CD4-positive, alpha-beta T cell treated with Interleukin-1 beta for 1 hour (primary cell): ENCODE results near the gene DUS1L.

Source experiments
- DNase-seq, 2 donors: peaks; one replicate each; pipeline ENCODE4 v3.0.0-alpha.2; 2020 to 2022

DUS1L gene

GRCh38 chr17:82087961-82088837, 22.6 kb upstream of the DUS1L start:
- DNase-seq, result no peak

- DNase-seq, result no peak
Measured at GRCh38 chr17:82086941-82087906, 21.6 kb upstream of the DUS1L start.

GRCh38 chr17:82085931-82086764, 20.5 kb upstream of the DUS1L start:
- DNase-seq, result no peak

GRCh38 chr17:82085031-82085861, 19.6 kb upstream of the DUS1L start:
- no peak for DNase-seq

- DNase-seq, result no peak
Measured at GRCh38 chr17:82084373-82085030, 18.9 kb upstream of the DUS1L start.

- no peak for DNase-seq
Measured at GRCh38 chr17:82083533-82084359, 18.1 kb upstream of the DUS1L start.

GRCh38 chr17:82083009-82083408, 17.4 kb upstream of the DUS1L start:
- DNase-seq, result no peak

- no peak for DNase-seq
Measured at GRCh38 chr17:82082456-82082855, 16.9 kb upstream of the DUS1L start.

GRCh38 chr17:82081966-82082365, 16.4 kb upstream of the DUS1L start:
- no peak for DNase-seq

- DNase-seq, result no peak
Measured at GRCh38 chr17:82081546-82081945, 15.9 kb upstream of the DUS1L start.

- DNase-seq, result no peak
Measured at GRCh38 chr17:82080789-82081464, 15.3 kb upstream of the DUS1L start.

- no peak for DNase-seq
Measured at GRCh38 chr17:82080048-82080788, 14.6 kb upstream of the DUS1L start.

- DNase-seq, result no peak
Measured at GRCh38 chr17:82079001-82079677, 13.5 kb upstream of the DUS1L start.

- no peak for DNase-seq
Measured at GRCh38 chr17:82078433-82078832, 12.8 kb upstream of the DUS1L start.

- no peak for DNase-seq
Measured at GRCh38 chr17:82077617-82078358, 12.2 kb upstream of the DUS1L start.

- DNase-seq, result no peak
Measured at GRCh38 chr17:82076785-82077591, 11.4 kb upstream of the DUS1L start.
